Trophoblast cell (in vitro differentiated cells and primary cell): ENCODE measurements around the gene XYLB.

Source experiments
- DNase-seq, 2 donors: peaks; one replicate each; pipeline ENCODE4 v3.0.0-alpha.2; 2016
- H2AFZ ChIP-seq: 2 replicates; pipeline ENCODE4 v1.6.1; 2013; ENCODE audit warnings: low read length, moderate library complexity, mild to moderate bottlenecking; ENCODE audit not compliant: insufficient read depth, poor library complexity
- H2AK5ac ChIP-seq: 2 replicates; pipeline ENCODE4 v1.6.1; 2013; ENCODE audit warnings: mild to moderate bottlenecking, low read length
- H2BK120ac ChIP-seq: 2 replicates; pipeline ENCODE4 v1.6.1; 2013; ENCODE audit warnings: low read length, mild to moderate bottlenecking, moderate library complexity; ENCODE audit not compliant: insufficient read depth, poor library complexity
- H2BK12ac ChIP-seq: 2 replicates; pipeline ENCODE4 v1.6.1; 2013; ENCODE audit warnings: mild to moderate bottlenecking, low read length, moderate library complexity
- H2BK5ac ChIP-seq: 2 replicates; pipeline ENCODE4 v1.6.1; 2013; ENCODE audit warnings: low read length, low read depth, moderate library complexity, mild to moderate bottlenecking; ENCODE audit not compliant: poor library complexity
- H3K14ac ChIP-seq: 2 replicates; pipeline ENCODE4 v1.6.1; 2013; ENCODE audit warnings: mild to moderate bottlenecking, low read length
- H3K18ac ChIP-seq: 2 replicates; pipeline ENCODE4 v1.6.1; 2013; ENCODE audit warnings: mild to moderate bottlenecking, low read length
- H3K23ac ChIP-seq: 2 replicates; pipeline ENCODE4 v1.6.1; 2013; ENCODE audit warnings: low read length
- H3K27ac ChIP-seq: 2 replicates; pipeline ENCODE4 v1.5.1; 2013; ENCODE audit warnings: low read depth, mild to moderate bottlenecking, inconsistent platforms, low read length, moderate library complexity
- H3K27me3 ChIP-seq: 2 replicates; pipeline ENCODE4 v1.6.1; 2013; ENCODE audit warnings: inconsistent platforms, mild to moderate bottlenecking, low read length, moderate library complexity; ENCODE audit not compliant: insufficient read depth
- H3K36me3 ChIP-seq, 2 experiments: 1 replicate in 1 of 2; 2 replicates in 1 of 2; pipeline ENCODE4 v1.6.1; 2013; ENCODE audit warnings: low read length in 2 of 2, mild to moderate bottlenecking in 2 of 2, moderate library complexity in 1 of 2; ENCODE audit not compliant: insufficient read depth in 2 of 2, control insufficient read depth in 1 of 2
- H3K4ac ChIP-seq: 2 replicates; pipeline ENCODE4 v1.6.1; 2013; ENCODE audit warnings: low read depth, mild to moderate bottlenecking, low read length, moderate library complexity
- H3K4me1 ChIP-seq, 2 experiments: 1 replicate in 1 of 2; 2 replicates in 1 of 2; pipeline ENCODE4 v1.6.1; 2013; ENCODE audit warnings: low read length in 2 of 2, mild to moderate bottlenecking in 2 of 2, moderate library complexity in 1 of 2; ENCODE audit not compliant: insufficient read depth in 2 of 2, control insufficient read depth in 1 of 2
- H3K4me2 ChIP-seq: 2 replicates; pipeline ENCODE4 v1.6.1; 2013; ENCODE audit warnings: inconsistent platforms, mild to moderate bottlenecking, low read length, moderate library complexity
- H3K4me3 ChIP-seq: 2 replicates; pipeline ENCODE4 v1.5.1; 2013; ENCODE audit warnings: mild to moderate bottlenecking, low read depth, low read length, inconsistent platforms
- H3K79me1 ChIP-seq: one replicate; pipeline ENCODE4 v1.6.1; 2013; ENCODE audit warnings: low read length
- H3K79me2 ChIP-seq: 2 replicates; pipeline ENCODE4 v1.6.1; 2013; ENCODE audit warnings: low read length, mild to moderate bottlenecking; ENCODE audit not compliant: control insufficient read depth, insufficient read depth, poor library complexity
- H3K9ac ChIP-seq: 2 replicates; pipeline ENCODE4 v1.6.1; 2013; ENCODE audit warnings: mild to moderate bottlenecking, low read length
- H3K9me3 ChIP-seq: 2 replicates; pipeline ENCODE4 v1.6.1; 2013; ENCODE audit warnings: low read depth, mild to moderate bottlenecking, control low read depth, inconsistent platforms, low read length; ENCODE audit not compliant: insufficient read depth
- H4K12ac ChIP-seq: 2 replicates; pipeline ENCODE4 v1.6.1; 2013; ENCODE audit warnings: low read depth, mild to moderate bottlenecking, low read length, moderate library complexity
- H4K8ac ChIP-seq: 2 replicates; pipeline ENCODE4 v1.6.1; 2013; ENCODE audit warnings: low read depth, mild to moderate bottlenecking, low read length, moderate library complexity
- H4K91ac ChIP-seq: one replicate; pipeline ENCODE4 v1.6.1; 2013; ENCODE audit warnings: low read depth, mild to moderate bottlenecking, low read length, moderate library complexity
- WGBS: extraction: QIAGEN DNeasy Blood & Tissue Kit; methylation state at CpG from one replicate; pipeline ENCODE4 v1.1.7; 2013; ENCODE audit warnings: missing lambda C conversion rate; ENCODE audit not compliant: insufficient read length, insufficient coverage; ENCODE audit errors: extremely low coverage; 5-methylcytosine and 5-hydroxymethylcytosine counted together

Gene XYLB

GRCh38 chr3:38366082-38366481 is 19.5 kb downstream of the XYLB start:
- Histone ChIP-seq H4K8ac (no peak overlapping the region), H2BK5ac (no peak overlapping the region), H3K27ac (no peak overlapping the region), H3K18ac (no peak overlapping the region), H4K91ac (no peak overlapping the region), H4K12ac (no peak overlapping the region), H2AFZ (no peak overlapping the region), H2BK120ac (no peak overlapping the region), H3K27me3 (no peaks in the 10 kb centered on the region), H3K4me1 (peaks cover 0 to 5% of the 10 kb centered on the region in 2 experiments), H3K9ac (no peak overlapping the region), H3K36me3 (peaks cover 2 to 3% of the 10 kb centered on the region in 2 experiments), H3K4ac (no peak overlapping the region), H3K79me1 (no peaks in the 10 kb centered on the region), H3K4me2 (no peak overlapping the region), H2BK12ac (no peak overlapping the region), H3K4me3 (no peak overlapping the region), H3K79me2 (no peaks in the 10 kb centered on the region), H3K9me3 (peaks cover 2% of the 10 kb centered on the region), H3K23ac (no peak overlapping the region), H2AK5ac (no peak overlapping the region), H3K14ac (no peak overlapping the region)
- no peak for DNase-seq
- no CpG with 5 or more reads among the region's 3 CpGs for WGBS

GRCh38 chr3:38367779-38368178 is 21.2 kb downstream of the XYLB start:
- Histone ChIP-seq H2AFZ (no peak overlapping the region), H2BK5ac (no peak overlapping the region), H3K36me3 (peaks cover 2 to 5% of the 10 kb centered on the region in 2 experiments), H3K9me3 (peaks cover 2% of the 10 kb centered on the region), H4K91ac (no peak overlapping the region), H3K27ac (peak overlapping the region; percentile 20), H3K27me3 (no peaks in the 10 kb centered on the region), H2BK120ac (no peak overlapping the region), H3K14ac (no peak overlapping the region), H2AK5ac (no peak overlapping the region), H4K12ac (no peak overlapping the region), H2BK12ac (no peak overlapping the region), H3K79me2 (no peaks in the 10 kb centered on the region), H3K4me3 (no peak overlapping the region), H3K18ac (no peak overlapping the region), H3K4me2 (no peak overlapping the region), H3K4ac (no peak overlapping the region), H3K9ac (no peak overlapping the region), H3K23ac (no peak overlapping the region), H3K79me1 (no peaks in the 10 kb centered on the region), H4K8ac (no peak overlapping the region), H3K4me1 (peaks cover 8 to 15% of the 10 kb centered on the region in 2 experiments)
- WGBS = no CpG with 5 or more reads among the region's 3 CpGs
- no peak for DNase-seq

- Histone ChIP-seq H3K4me1 (peaks cover 9 to 15% of the 10 kb centered on the region in 2 experiments), H3K4ac (no peak overlapping the region), H3K4me3 (no peak overlapping the region), H3K27ac (peak overlapping the region; percentile 20), H2AFZ (no peak overlapping the region), H3K14ac (no peak overlapping the region), H3K4me2 (no peak overlapping the region), H3K27me3 (no peaks in the 10 kb centered on the region), H3K36me3 (peaks cover 2 to 5% of the 10 kb centered on the region in 2 experiments), H4K91ac (no peak overlapping the region), H4K12ac (no peak overlapping the region), H3K18ac (no peak overlapping the region), H2AK5ac (no peak overlapping the region), H3K79me1 (no peaks in the 10 kb centered on the region), H3K9ac (no peak overlapping the region), H2BK5ac (no peak overlapping the region), H2BK120ac (no peak overlapping the region), H3K23ac (no peak overlapping the region), H3K79me2 (no peaks in the 10 kb centered on the region), H2BK12ac (no peak overlapping the region), H4K8ac (no peak overlapping the region), H3K9me3 (peaks cover 2% of the 10 kb centered on the region)
- WGBS = no CpG with 5 or more reads among the region's 5 CpGs
- no peak for DNase-seq
Observed at GRCh38 chr3:38368238-38368637, 21.7 kb downstream of the XYLB start.

GRCh38 chr3:38369186-38369585 is 22.6 kb downstream of the XYLB start:
- Histone ChIP-seq H2BK5ac (no peak overlapping the region), H2BK120ac (no peak overlapping the region), H3K9ac (no peak overlapping the region), H3K36me3 (peaks cover 2 to 5% of the 10 kb centered on the region in 2 experiments), H3K23ac (no peak overlapping the region), H3K9me3 (peaks cover 2% of the 10 kb centered on the region), H3K14ac (no peak overlapping the region), H3K79me2 (no peaks in the 10 kb centered on the region), H4K12ac (no peak overlapping the region), H2AFZ (no peak overlapping the region), H3K4me2 (no peak overlapping the region), H4K91ac (no peak overlapping the region), H3K79me1 (no peaks in the 10 kb centered on the region), H3K4ac (no peak overlapping the region), H3K27ac (no peak overlapping the region), H2AK5ac (no peak overlapping the region), H3K4me1 (peaks cover 9 to 15% of the 10 kb centered on the region in 2 experiments), H3K27me3 (no peaks in the 10 kb centered on the region), H3K4me3 (no peak overlapping the region), H4K8ac (no peak overlapping the region), H2BK12ac (no peak overlapping the region), H3K18ac (no peak overlapping the region)
- no peak for DNase-seq
- WGBS = no CpG with 5 or more reads among the region's 3 CpGs
